Activated CD4-positive, alpha-beta T cell treated with anti-CD3 and anti-CD28 coated beads for 36 hours (primary cell): Measurements from ENCODE around the gene UBQLN4. TPM values are rescaled to one million over a fixed set of nuclear protein-coding genes. Genes with fewer than 3 reads are reported as not detected.

Experiments used
- ATAC-seq: fragments of 200-7000 bp; cut with Tn5 transposase; one replicate; pipeline ENCODE4 v1.10.0; 2021; ENCODE audit warnings: mild to moderate bottlenecking, moderate library complexity
- CTCF ChIA-PET: fragments of 350-600 bp; sonication (Branson Sonifier 250); formaldehyde crosslinking; loops from one replicate; lab custom pipeline; 2021; ENCODE audit warnings: antibody characterized with exemption; lab: Charles Lee
- POLR2A ChIA-PET: fragments of 350-600 bp; sonication (Branson Sonifier 250); formaldehyde crosslinking; loops from one replicate; lab custom pipeline; 2021; ENCODE audit warnings: antibody characterized with exemption, inconsistent platforms; lab: Charles Lee
- DNase-seq: peaks from one replicate; pipeline ENCODE4 v3.0.0-alpha.2; 2020
- H3K27ac Mint-ChIP-seq: one replicate; pipeline ENCODE4 v1.8.0; 2021; ENCODE audit warnings: mixed read lengths
- H3K27me3 Mint-ChIP-seq: one replicate; pipeline ENCODE4 v1.8.0; 2021; ENCODE audit warnings: mixed read lengths
- H3K36me3 Mint-ChIP-seq: one replicate; pipeline ENCODE4 v1.8.0; 2021; ENCODE audit warnings: low read depth, mixed read lengths
- H3K4me1 Mint-ChIP-seq: one replicate; pipeline ENCODE4 v1.8.0; 2021; ENCODE audit warnings: mixed read lengths
- H3K4me3 Mint-ChIP-seq: one replicate; pipeline ENCODE4 v1.8.0; 2021; ENCODE audit warnings: mild to moderate bottlenecking, moderate library complexity, mixed read lengths
- H3K9me3 Mint-ChIP-seq: one replicate; pipeline ENCODE4 v1.8.0; 2021; ENCODE audit warnings: low read depth, mixed read lengths
- intact Hi-C, 2 experiments: fragments of 100-400 bp; cut with DNase I in 1 of 2; cut with micrococcal nuclease in 1 of 2; formaldehyde crosslinking; loops; one replicate each; pipeline versions ENCODE4 v1.14.2 to v1.15.1; 2022 to 2024; cut with DNase I, micrococcal nuclease
- total RNA-seq, 2 experiments: library from RNA; stranded (reverse); gene quantifications; one replicate each; pipeline ENCODE4 v1.2.3, GENCODE V29; 2021

UBQLN4 gene
- 10 to 100 TPM; 34.5 to 49.0 TPM for total RNA-seq

DNA sequence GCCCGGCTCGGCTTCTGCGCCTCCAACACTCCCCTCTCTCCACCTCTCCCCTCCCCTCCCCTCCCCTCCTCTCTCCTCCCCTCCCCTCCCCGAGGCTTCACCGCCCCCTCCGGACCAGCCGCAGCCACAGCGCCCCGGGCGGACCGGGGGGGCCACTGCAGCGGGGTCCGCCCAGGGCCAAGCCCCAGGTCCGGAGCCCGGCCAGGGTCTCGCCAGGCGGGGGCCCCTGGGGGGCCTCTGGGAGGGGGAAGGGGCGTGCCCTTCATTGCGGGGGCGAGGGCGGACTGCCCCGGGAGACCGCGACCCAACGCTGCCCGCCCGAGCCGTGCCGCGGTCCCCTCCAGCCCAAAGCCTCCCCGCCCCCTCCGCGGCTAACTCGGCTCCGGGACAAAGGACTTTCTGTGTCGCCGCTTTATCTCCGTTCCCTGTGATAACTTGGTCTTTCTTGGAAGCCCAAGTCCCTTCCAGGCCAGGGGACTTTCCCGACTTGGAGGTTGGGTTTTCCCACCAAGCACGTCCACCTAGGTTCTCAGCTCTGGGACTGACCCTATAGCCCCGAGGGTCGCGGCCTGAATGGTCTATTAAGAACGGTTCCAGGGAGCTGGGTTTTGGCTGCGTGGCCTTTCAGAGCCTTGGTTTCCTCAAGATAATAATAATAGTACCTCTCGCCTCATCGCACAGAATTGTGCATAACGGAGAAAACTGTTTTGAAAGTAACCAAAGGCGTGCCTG is at the start of gene UBQLN4:
Gene UBQLN4 (minus strand): TSS at position 31 of the 732 bp plus-strand sequence. CDS start 97 bp downstream, outside the sequence.
- H3K27ac Mint-ChIP-seq = peak within 1 kb of the TSS; percentile 88
- H3K36me3 Mint-ChIP-seq = peaks cover 18% of the 10 kb centered on the region
- H3K9me3 Mint-ChIP-seq = no peaks in the 10 kb centered on the region
- intact Hi-C loops = loop anchor here (1.0 to 5.0 kb wide), 15 partner anchors 33 to 792 kb away; partner anchors contain the start of genes ARHGEF2 (in 2 of the 2), KHDC4 (in 2 of the 2), SYT11 (in 2 of the 2) and ASH1L (in 1 of the 2)
- ATAC-seq (peak; percentile 57), DNase-seq (peak; percentile 93)
- H3K4me1 Mint-ChIP-seq = peaks cover 18% of the 10 kb centered on the region
- peak within 1 kb of the TSS; percentile 92 for H3K4me3 Mint-ChIP-seq
- POLR2A ChIA-PET = no interaction called here
- CTCF ChIA-PET = interaction anchor here (0.6 to 2.6 kb wide), 8 partner anchors 11 to 335 kb away, joined by 3 to 12 read pairs (median 3); partner anchors contain the start of genes SMG5 and SSR2
- no peaks in the 10 kb centered on the region for H3K27me3 Mint-ChIP-seq

DNA sequence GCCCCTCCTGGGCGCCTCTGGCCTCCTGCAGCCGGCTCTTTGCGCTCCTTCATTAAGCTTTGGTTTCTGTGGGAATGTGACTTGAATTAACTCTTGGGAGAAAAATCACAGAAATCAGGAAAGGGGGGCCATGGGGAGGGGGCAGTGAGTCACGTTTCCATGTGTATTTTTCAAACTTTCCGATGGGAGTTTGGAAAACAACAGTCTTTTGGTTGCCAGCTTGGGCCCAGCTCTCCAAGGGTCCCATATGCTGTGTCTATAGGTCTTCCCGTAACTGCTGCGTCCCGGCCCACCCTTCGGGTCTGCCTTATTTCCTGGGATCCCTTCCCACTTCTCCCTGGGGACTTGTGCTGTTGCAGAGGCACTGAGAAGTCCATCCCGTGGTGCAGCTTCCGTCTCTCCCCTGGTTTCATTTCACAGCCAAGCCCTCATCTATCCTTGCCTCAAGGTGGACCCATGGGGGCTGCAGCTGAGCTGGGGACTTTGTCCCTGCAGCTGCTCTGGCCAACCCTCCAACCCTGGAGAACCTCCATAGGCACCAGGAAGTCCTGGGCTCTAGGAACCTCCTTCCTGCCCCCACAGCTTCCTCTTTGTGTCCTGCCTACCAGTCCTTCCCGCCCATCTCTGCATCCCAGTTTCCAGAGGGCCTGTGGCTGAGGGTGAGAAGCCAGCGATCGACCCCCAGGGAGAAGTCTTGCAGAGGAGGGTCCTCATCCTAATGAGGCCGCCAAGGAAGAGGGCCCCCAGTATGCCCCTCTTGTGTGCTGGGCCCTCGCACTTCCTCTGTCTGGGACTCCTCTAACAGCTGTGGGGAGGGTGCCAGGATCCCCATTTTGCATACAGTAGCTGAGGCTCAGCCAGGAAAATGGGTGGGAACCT is 49.3 kb upstream of the UBQLN4 start:
- intact Hi-C loops = no loop called here
- Mint-ChIP-seq H3K36me3 (peaks cover 2% of the 10 kb centered on the region), H3K27me3 (peaks cover 5% of the 10 kb centered on the region), H3K4me3 (no peak overlapping the region), H3K4me1 (peaks cover 80% of the 10 kb centered on the region), H3K27ac (peak overlapping the region; percentile 23), H3K9me3 (no peaks in the 10 kb centered on the region)
- ChIA-PET POLR2A (interaction anchor here (1.1 to 2.3 kb wide), 3 partner anchors 13 to 110 kb away, joined by 3 to 10 read pairs (median 4); partner anchors contain the start of gene PMF1), CTCF (interaction anchor here (0.7 to 29.4 kb wide), 2 partner anchors 22 to 118 kb away, joined by 3 to 929 read pairs; partner anchors contain the start of gene LMNA)
- ATAC-seq (no peak), DNase-seq (no peak)

DNA sequence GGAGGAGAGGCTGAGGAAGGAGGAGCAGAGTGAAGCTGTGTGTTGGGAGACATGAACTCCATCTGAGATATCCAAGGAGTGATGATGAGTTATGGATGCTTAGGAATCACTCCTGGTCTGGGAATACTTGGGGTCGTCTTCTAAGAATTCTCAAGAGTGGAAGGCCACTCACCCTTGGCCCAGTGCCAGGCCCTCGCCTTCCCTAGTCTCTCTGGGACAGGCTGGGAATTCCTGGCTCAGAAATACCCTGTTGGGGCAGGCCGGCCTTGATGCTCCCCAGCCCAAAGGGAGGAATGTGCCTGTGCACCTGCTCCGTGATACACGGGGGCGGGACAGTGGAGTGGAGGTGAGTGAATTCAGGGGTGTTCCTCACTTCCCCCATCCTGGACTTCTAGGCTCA is 48.3 kb upstream of the UBQLN4 start:
- intact Hi-C loops = no loop called here
- no peak overlapping the region for H3K4me3 Mint-ChIP-seq
- DNase-seq (no peak), ATAC-seq (no peak)
- ChIA-PET CTCF (interaction anchor here (0.7 to 29.4 kb wide), 2 partner anchors 23 to 119 kb away, joined by 3 to 929 read pairs; partner anchors contain the start of gene LMNA), POLR2A (interaction anchor here (1.3 kb wide), 1 partner anchor 14 kb away, joined by 3 read pairs; no protein-coding TSS in a partner anchor)
- H3K36me3 Mint-ChIP-seq = peaks cover 2% of the 10 kb centered on the region
- H3K4me1 Mint-ChIP-seq = peaks cover 82% of the 10 kb centered on the region
- peaks cover 5% of the 10 kb centered on the region for H3K27me3 Mint-ChIP-seq
- no peaks in the 10 kb centered on the region for H3K9me3 Mint-ChIP-seq
- H3K27ac Mint-ChIP-seq = peak overlapping the region; percentile 38

DNA sequence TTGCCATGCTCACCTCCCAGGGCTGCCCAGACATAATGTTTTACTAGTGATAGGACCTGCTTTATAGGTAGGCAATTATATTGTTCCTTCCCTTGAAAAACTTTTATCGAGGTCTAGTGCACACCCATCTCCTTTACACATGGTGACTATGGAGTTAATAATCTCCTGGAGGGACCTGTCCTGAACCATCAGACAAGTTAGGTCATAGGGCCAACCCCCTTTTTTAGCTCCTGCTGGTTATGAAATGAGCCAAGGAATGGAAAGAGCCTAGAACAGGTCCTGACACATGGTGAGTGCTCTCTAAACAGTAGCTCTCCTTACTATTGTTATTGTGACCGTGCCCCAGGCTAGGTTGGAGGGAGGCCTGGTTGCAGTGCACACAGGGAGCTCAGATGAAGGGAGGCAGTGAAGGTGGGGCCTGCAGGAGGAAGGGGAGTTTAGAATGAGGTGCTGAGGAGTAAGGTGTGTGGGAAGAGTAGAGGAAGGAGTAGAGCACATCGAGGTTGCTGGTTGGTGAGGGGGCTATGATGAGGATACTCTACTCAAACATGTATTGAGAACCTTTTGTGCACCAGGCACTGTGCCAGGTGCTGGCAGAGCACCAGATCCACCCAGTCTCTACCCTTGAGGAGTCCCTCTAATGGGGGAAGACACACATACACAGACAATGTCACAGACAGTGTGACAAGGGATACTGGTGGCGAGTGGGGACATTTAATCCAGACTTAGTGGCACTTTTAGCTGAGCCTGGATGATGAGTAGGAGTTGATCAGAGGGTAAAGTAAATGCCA is 46.8 kb upstream of the UBQLN4 start:
- peaks cover 2% of the 10 kb centered on the region for H3K36me3 Mint-ChIP-seq
- ChIA-PET CTCF (interaction anchor here (0.6 to 29.4 kb wide), 3 partner anchors 9 to 47 kb away, joined by 3 to 929 read pairs (median 4); partner anchors contain the start of gene LMNA), POLR2A (interaction anchor here (0.5 to 7.0 kb wide), 2 partner anchors 28 to 115 kb away, joined by 3 to 103 read pairs; no protein-coding TSS in a partner anchor)
- peak overlapping the region; percentile 59 for H3K27ac Mint-ChIP-seq
- DNase-seq = peak; percentile 47
- H3K4me3 Mint-ChIP-seq = no peak overlapping the region
- intact Hi-C loops = no loop called here
- H3K9me3 Mint-ChIP-seq = no peaks in the 10 kb centered on the region
- H3K27me3 Mint-ChIP-seq = peaks cover 5% of the 10 kb centered on the region
- peaks cover 83% of the 10 kb centered on the region for H3K4me1 Mint-ChIP-seq
- ATAC-seq = no peak

DNA sequence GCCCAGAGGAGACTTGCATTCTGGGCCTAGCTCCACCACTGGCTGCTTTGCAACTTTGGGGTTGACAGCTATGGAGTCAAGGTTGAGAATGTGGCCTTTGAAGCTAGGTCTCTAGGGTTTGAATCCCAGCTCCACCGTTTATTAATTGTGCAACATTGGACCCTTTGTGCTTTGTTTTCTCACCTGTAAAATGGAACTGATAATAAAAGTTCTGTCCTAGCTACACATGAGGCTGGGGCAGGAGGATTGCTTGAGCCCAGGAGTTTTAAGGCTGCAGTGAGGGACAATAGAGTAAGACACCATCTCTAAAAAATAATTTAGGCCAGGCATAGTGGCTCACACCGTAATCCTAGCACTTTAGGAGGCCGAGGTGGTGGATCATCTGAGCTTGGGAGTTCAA is 45.7 kb upstream of the UBQLN4 start:
- Mint-ChIP-seq H3K27ac (peak overlapping the region; percentile 14), H3K4me3 (no peak overlapping the region), H3K4me1 (peaks cover 77% of the 10 kb centered on the region), H3K9me3 (no peaks in the 10 kb centered on the region), H3K27me3 (peaks cover 5% of the 10 kb centered on the region), H3K36me3 (peaks cover 2% of the 10 kb centered on the region)
- intact Hi-C loops = loop anchor here in 1 of 2 experiments (5.0 kb wide), 1 partner anchor 403 kb away; the partner anchor contains the start of gene MEF2D
- CTCF ChIA-PET = interaction anchor here (0.6 to 29.4 kb wide), 3 partner anchors 8 to 190 kb away, joined by 4 to 929 read pairs (median 4); partner anchors contain the start of gene LMNA
- ATAC-seq = no peak
- POLR2A ChIA-PET = interaction anchor here (0.8 to 7.0 kb wide), 3 partner anchors 10 to 114 kb away, joined by 3 to 103 read pairs (median 17); partner anchors contain the start of gene PMF1
- no peak for DNase-seq

DNA sequence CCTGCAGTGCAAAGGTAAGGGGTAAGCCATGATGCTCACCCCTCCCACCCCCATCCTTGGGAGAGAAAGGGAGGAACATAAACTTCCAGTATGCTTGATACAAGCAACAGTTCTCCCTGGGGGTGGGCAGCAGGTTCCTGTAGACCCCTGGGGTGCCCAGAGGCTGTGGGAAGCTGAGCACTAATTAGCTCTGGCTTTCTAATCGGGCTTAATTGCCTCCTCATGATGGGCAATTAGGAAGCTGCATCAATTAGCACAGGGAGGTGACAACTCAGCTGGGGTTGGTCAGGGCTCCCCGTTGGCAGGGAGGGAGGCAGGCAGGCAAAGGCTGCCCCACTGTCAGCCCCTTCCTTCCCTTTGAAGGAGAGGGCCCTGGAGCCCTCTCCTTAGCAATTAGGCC is 45.2 kb upstream of the UBQLN4 start:
- Mint-ChIP-seq H3K4me3 (no peak overlapping the region), H3K27me3 (peaks cover 5% of the 10 kb centered on the region), H3K4me1 (peaks cover 72% of the 10 kb centered on the region), H3K27ac (peak overlapping the region; percentile 94), H3K36me3 (peaks cover 2% of the 10 kb centered on the region), H3K9me3 (no peaks in the 10 kb centered on the region)
- intact Hi-C loops = loop anchor here in 1 of 2 experiments (5.0 kb wide), 1 partner anchor 404 kb away; the partner anchor contains the start of gene MEF2D
- no peak for ATAC-seq
- ChIA-PET POLR2A (interaction anchor here (0.8 to 7.0 kb wide), 3 partner anchors 10 to 115 kb away, joined by 3 to 103 read pairs (median 17); partner anchors contain the start of gene PMF1), CTCF (interaction anchor here (0.6 to 29.4 kb wide), 3 partner anchors 8 to 189 kb away, joined by 4 to 929 read pairs (median 4); partner anchors contain the start of gene LMNA)
- no peak for DNase-seq

DNA sequence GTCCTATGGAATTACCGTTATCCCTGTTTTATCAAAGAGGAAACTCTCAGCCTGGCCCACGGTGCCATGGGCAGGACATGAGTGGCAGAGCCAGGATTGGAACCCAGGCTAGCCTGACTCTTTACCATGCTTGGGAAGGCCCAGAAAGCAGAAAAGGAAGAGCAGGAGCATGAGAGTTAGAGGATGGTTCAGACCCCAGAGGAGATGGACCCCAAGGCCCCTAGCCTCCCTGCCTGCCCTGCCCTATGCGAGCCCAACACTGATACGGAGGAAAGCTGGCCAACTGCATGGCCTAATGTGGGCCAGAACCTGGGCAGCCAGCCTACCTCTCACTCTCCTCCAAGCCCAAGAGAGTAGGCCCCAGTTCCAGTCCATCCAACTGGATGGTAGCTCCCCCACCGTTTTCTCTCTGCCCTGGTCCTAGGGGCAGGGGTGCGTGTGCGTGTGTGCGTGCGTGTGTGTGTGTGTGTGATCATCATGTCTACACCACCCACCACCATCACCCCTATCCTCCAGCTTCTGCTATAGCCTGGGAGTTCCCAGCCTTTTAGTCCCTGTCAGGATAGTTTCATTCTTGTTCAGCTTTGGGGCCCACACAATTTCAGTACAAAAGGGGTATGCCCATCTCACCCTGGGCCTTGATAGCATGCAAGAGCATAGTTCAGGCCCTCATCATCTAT is 44.0 kb upstream of the UBQLN4 start:
- intact Hi-C loops = loop anchor here (1.0 to 5.0 kb wide), 10 partner anchors 9 to 405 kb away; partner anchors contain the start of genes LMNA (in 2 of the 2), CCT3 (in 1 of the 2), MEF2D (in 1 of the 2) and SMG5 (in 1 of the 2)
- POLR2A ChIA-PET = interaction anchor here (0.6 to 7.0 kb wide), 13 partner anchors 8 to 403 kb away, joined by 3 to 103 read pairs (median 10); partner anchors contain the start of genes LMNA, MEF2D and PMF1

DNA sequence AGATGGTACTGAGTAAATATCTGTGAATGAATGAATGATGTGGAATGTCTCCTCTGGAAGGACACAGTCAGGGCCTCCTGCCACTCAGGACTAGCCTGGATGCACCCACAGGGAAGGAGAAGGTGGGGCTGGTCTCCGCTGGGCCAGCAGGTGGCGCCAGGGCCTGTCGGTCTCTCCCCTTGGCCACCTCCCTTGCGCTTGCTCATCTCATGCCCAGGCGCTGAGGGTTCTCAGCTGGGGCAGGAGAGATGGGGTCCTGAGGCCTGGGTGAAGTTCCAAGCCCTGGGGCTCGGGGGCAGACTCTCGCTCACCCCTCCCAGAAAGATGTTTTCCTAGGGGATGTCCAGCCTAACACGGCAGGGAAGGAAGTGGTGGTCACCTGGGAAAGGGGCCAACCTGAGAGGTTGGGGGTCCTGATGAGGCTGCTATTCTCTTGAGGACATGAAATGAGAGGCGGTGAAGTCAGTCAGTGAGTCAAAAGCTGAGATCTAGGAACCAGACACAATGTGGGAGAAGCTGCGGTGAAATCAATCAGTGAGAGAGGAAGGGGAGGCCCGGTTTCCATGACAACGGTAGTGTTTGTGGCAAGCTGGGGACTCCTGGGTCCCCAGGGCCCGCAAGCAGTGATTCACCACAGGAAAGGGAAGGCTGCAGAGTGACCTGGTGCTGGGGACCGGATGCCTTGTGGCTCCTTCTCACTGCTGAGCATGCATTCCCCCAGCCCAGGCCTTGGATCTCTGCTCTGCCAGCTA is 43.2 kb upstream of the UBQLN4 start:
- Mint-ChIP-seq H3K4me3 (peak overlapping the region; percentile 60), H3K4me1 (peaks cover 58% of the 10 kb centered on the region), H3K9me3 (no peaks in the 10 kb centered on the region), H3K36me3 (peaks cover 2% of the 10 kb centered on the region), H3K27ac (peak overlapping the region; percentile 94), H3K27me3 (peaks cover 7% of the 10 kb centered on the region)
- DNase-seq (peak; percentile 96), ATAC-seq (peak; percentile 76)
- ChIA-PET POLR2A (interaction anchor here (0.6 to 7.0 kb wide), 14 partner anchors 9 to 404 kb away, joined by 3 to 103 read pairs (median 8); partner anchors contain the start of genes LMNA, MEF2D and PMF1), CTCF (interaction anchor here (0.5 to 29.4 kb wide), 31 partner anchors 8 to 403 kb away, joined by 3 to 929 read pairs (median 4); partner anchors contain the start of genes GLMP, KHDC4, LMNA and PMF1)
- intact Hi-C loops = loop anchor here (1.0 to 5.0 kb wide), 11 partner anchors 9 to 405 kb away; partner anchors contain the start of genes LMNA (in 2 of the 2), CCT3 (in 1 of the 2), MEF2D (in 1 of the 2) and SMG5 (in 1 of the 2)

More for the DNA sequence above, 44.0 kb upstream of the UBQLN4 start:
- H3K27ac Mint-ChIP-seq = peak overlapping the region; percentile 94
- H3K36me3 Mint-ChIP-seq = peaks cover 2% of the 10 kb centered on the region
- H3K9me3 Mint-ChIP-seq = no peaks in the 10 kb centered on the region
- peak overlapping the region; percentile 60 for H3K4me3 Mint-ChIP-seq
- peaks cover 61% of the 10 kb centered on the region for H3K4me1 Mint-ChIP-seq
- peaks cover 7% of the 10 kb centered on the region for H3K27me3 Mint-ChIP-seq
- ATAC-seq (peak; percentile 35), DNase-seq (peak; percentile 75)
- CTCF ChIA-PET = interaction anchor here (0.6 to 29.4 kb wide), 26 partner anchors 7 to 402 kb away, joined by 3 to 929 read pairs (median 4); partner anchors contain the start of genes GLMP, KHDC4, LMNA and PMF1
